Liver (tissue), 3 donors: ENCODE measurements around the gene CD81.

ENCODE experiments used
- ATF3 ChIP-seq: IDR thresholded peaks from 2 replicates; pipeline ENCODE4 v1.6.1; 2016; ENCODE audit warnings: antibody characterized with exemption
- EGR1 ChIP-seq, 2 donors: IDR thresholded peaks; 2 replicates each; pipeline ENCODE4 v1.6.1; 2016 to 2018; ENCODE audit warnings: antibody characterized with exemption in 2 of 2, low read depth in 2 of 2
- MAX ChIP-seq: IDR thresholded peaks from 2 replicates; pipeline ENCODE4 v1.6.1; 2016; ENCODE audit warnings: antibody characterized with exemption
- RAD21 ChIP-seq, 2 donors: IDR thresholded peaks; 2 replicates each; pipeline ENCODE4 v1.6.1; 2016; ENCODE audit warnings: antibody characterized with exemption in 2 of 2, mild to moderate bottlenecking in 2 of 2
- REST ChIP-seq: IDR thresholded peaks from 2 replicates; pipeline ENCODE4 v1.6.1; 2016; ENCODE audit warnings: antibody characterized with exemption, mild to moderate bottlenecking
- SP1 ChIP-seq: IDR thresholded peaks from 2 replicates; pipeline ENCODE4 v1.6.1; 2018; ENCODE audit warnings: antibody characterized with exemption, mild to moderate bottlenecking
- TAF1 ChIP-seq: conservative IDR thresholded peaks from 2 replicates; pipeline ENCODE4 v1.6.1; 2016; ENCODE audit warnings: antibody characterized with exemption, mild to moderate bottlenecking
- YY1 ChIP-seq: IDR thresholded peaks from 2 replicates; pipeline ENCODE4 v1.6.1; 2016; ENCODE audit warnings: antibody characterized with exemption, mild to moderate bottlenecking
- TF ChIP-seq, protein P1 (sequence below): fragments of 150-350 bp; IDR thresholded peaks from 2 replicates; pipeline ENCODE4 v1.5.1; 2017; ENCODE audit warnings: improper control_type of control experiment, low read depth, low read length; ENCODE audit not compliant: missing input control
- donor health status: healthy.
- donor health status: healthy.

DNA sequence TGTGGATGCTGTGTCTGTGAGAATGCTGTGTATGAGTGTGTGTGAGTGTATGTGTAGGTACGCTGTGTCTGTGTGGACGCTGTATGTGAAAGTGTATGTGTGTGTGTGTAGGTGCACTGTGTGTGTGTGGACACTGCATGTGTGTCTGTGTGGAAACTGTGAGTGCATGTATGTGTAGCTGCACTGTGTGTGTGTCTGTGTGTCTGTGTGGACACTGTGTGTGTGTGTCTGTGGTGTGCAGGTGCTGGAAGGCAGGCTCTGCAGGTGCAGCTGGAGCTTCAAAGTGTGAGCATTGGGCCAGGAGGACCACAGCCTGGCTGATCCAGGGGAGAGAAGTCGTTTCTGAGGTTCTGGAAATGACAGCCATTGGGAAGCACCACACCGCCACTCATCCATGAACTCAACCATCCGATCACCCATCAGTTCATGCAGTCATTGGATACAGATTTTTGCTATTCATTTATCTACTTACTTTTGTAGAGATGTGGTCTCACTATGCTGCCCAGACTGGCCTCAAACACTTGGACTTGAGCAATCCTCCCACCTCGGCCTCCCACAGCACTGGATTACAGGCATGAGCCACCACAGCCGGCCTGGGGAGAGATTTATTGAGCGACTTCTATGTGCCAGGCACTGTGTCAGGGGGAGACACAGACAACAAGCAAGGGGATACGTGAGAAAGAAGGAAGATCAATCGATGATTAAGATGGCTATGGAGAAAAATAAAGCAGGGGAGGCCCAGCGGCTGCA lies 57.6 kb downstream of the CD81 start:
- TF ChIP-seq REST (no peak), YY1 (no peak), MAX (no peak), RAD21 (IDR thresholded peaks at IDR 0.05) (no peak), TAF1 (no peak), EGR1 (IDR thresholded peaks at IDR 0.05; ENCODE audit: low read depth in 2 of 2) (no peak), ATF3 (no peak), SP1 (no peak)
- TF ChIP-seq, protein P1, sequence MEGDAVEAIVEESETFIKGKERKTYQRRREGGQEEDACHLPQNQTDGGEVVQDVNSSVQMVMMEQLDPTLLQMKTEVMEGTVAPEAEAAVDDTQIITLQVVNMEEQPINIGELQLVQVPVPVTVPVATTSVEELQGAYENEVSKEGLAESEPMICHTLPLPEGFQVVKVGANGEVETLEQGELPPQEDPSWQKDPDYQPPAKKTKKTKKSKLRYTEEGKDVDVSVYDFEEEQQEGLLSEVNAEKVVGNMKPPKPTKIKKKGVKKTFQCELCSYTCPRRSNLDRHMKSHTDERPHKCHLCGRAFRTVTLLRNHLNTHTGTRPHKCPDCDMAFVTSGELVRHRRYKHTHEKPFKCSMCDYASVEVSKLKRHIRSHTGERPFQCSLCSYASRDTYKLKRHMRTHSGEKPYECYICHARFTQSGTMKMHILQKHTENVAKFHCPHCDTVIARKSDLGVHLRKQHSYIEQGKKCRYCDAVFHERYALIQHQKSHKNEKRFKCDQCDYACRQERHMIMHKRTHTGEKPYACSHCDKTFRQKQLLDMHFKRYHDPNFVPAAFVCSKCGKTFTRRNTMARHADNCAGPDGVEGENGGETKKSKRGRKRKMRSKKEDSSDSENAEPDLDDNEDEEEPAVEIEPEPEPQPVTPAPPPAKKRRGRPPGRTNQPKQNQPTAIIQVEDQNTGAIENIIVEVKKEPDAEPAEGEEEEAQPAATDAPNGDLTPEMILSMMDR = no peak
